ENCODE results near the gene ORMDL1.

GRCh38 chr2:189829102-189829833 is 45.1 kb upstream of the ORMDL1 start:
- TF ChIP-seq TSHZ2 (CRISPR knock-in tag; IDR thresholded peaks at IDR 0.05) (no peak), ZFP3 (CRISPR knock-in tag; IDR thresholded peaks at IDR 0.05) (no peak), ISL1 (CRISPR knock-in tag; IDR thresholded peaks at IDR 0.05) (no peak), ZNF70 (CRISPR knock-in tag; IDR thresholded peaks at IDR 0.05) (no peak), BACH2 (CRISPR knock-in tag; IDR thresholded peaks at IDR 0.05; ENCODE audit: borderline replicate concordance) (no peak), PPARA (CRISPR knock-in tag; IDR thresholded peaks at IDR 0.05; ENCODE audit: borderline replicate concordance) (no peak), POU6F1 (CRISPR knock-in tag; IDR thresholded peaks at IDR 0.05; ENCODE audit: borderline replicate concordance, low read depth) (no peak), RARB (CRISPR knock-in tag; IDR thresholded peaks at IDR 0.05) (no peak), ZFP30 (CRISPR knock-in tag; IDR thresholded peaks at IDR 0.05) (no peak), TOX (CRISPR knock-in tag; IDR thresholded peaks at IDR 0.05; ENCODE audit: borderline replicate concordance) (no peak), TCF4 (CRISPR knock-in tag; IDR thresholded peaks at IDR 0.05; ENCODE audit: borderline replicate concordance) (no peak), ARNTL (CRISPR knock-in tag; IDR thresholded peaks at IDR 0.05; ENCODE audit: borderline replicate concordance, low read depth) (no peak)
- TF ChIP-seq, protein P1, sequence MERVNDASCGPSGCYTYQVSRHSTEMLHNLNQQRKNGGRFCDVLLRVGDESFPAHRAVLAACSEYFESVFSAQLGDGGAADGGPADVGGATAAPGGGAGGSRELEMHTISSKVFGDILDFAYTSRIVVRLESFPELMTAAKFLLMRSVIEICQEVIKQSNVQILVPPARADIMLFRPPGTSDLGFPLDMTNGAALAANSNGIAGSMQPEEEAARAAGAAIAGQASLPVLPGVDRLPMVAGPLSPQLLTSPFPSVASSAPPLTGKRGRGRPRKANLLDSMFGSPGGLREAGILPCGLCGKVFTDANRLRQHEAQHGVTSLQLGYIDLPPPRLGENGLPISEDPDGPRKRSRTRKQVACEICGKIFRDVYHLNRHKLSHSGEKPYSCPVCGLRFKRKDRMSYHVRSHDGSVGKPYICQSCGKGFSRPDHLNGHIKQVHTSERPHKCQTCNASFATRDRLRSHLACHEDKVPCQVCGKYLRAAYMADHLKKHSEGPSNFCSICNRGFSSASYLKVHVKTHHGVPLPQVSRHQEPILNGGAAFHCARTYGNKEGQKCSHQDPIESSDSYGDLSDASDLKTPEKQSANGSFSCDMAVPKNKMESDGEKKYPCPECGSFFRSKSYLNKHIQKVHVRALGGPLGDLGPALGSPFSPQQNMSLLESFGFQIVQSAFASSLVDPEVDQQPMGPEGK (CRISPR knock-in tag; IDR thresholded peaks at IDR 0.05; ENCODE audit: borderline replicate concordance) = no peak

Data from SK-N-SH treated with all-trans-retinoic acid at 6 μM for 48 hours (cell line).